ENCODE data around the gene LRRC8D.

- TF ChIP-seq POLR2AphosphoS5 (IDR thresholded peaks at IDR 0.05; ENCODE audit: low read depth, low read length) (no peak), POLR2A (IDR thresholded peaks at IDR 0.05; ENCODE audit: borderline replicate concordance, extremely low read depth, insufficient read depth, insufficient read length) (no peak), CTCF (IDR thresholded peaks at IDR 0.05 in 2 of 3, conservative IDR thresholded peaks at IDR 0.05 in 1 of 3; ENCODE audit: borderline replicate concordance in 1 of 3, insufficient read depth in 1 of 3, low read depth in 2 of 3, low read length in 2 of 3) (no peak), ZBTB33 (IDR thresholded peaks at IDR 0.05; ENCODE audit: extremely low read depth, insufficient replicate concordance, low read length) (no peak), EZH2phosphoT487 (IDR thresholded peaks at IDR 0.05; ENCODE audit: borderline replicate concordance) (no peak), CEBPB (IDR thresholded peaks at IDR 0.05; ENCODE audit: low read depth) (no peak), REST (IDR thresholded peaks at IDR 0.05; ENCODE audit: low read depth) (no peak)
These were observed 85.3 kb downstream of the LRRC8D start for GRCh38 chr1:89906088-89906487.

Data from HCT116 (cell line).